BLaER1 treated with 17β-estradiol and CSF1 and Interleukin-3, amounts not matched to agents 10 nM and 100 nM (cell line): ENCODE measurements around the gene ANKRD36B.
"Not testable (repeated sequence)": the region's sequence is repeated elsewhere in the genome, so short reads cannot be mapped to it uniquely, and the experiment has no call there.

Experiments used
- H3K27ac ChIP-seq, 11 experiments: shearing (Covaris generic); formaldehyde crosslinking; 2 replicates each; pipeline ENCODE4 v1.8.1; 2022
- H3K27me3 ChIP-seq, 11 experiments: shearing (Covaris generic); formaldehyde crosslinking; 2 replicates each; pipeline ENCODE4 v1.8.1; 2022
- H3K36me3 ChIP-seq, 11 experiments: shearing (Covaris generic); formaldehyde crosslinking; 2 replicates each; pipeline ENCODE4 v1.8.1; 2022
- H3K4me1 ChIP-seq, 10 experiments: shearing (Covaris generic); formaldehyde crosslinking; 2 replicates each; pipeline ENCODE4 v1.8.1; 2022
- H3K4me2 ChIP-seq, 11 experiments: shearing (Covaris generic); formaldehyde crosslinking; 2 replicates each; pipeline ENCODE4 v1.8.1; 2022
- H3K4me3 ChIP-seq, 10 experiments: shearing (Covaris generic); formaldehyde crosslinking; 2 replicates each; pipeline ENCODE4 v1.8.1; 2022
- H3K9ac ChIP-seq, 11 experiments: shearing (Covaris generic); formaldehyde crosslinking; 2 replicates each; pipeline ENCODE4 v1.8.1; 2022
- H3K9me3 ChIP-seq, 11 experiments: shearing (Covaris generic); formaldehyde crosslinking; replicated peaks in 1 of 11; 2 replicates each; pipeline ENCODE4 v1.8.1; 2022
- H4K20me1 ChIP-seq, 11 experiments: shearing (Covaris generic); formaldehyde crosslinking; 2 replicates each; pipeline ENCODE4 v1.8.1; 2022
- Cebpa-rat ChIP-seq, 11 experiments: shearing (Covaris generic); IDR thresholded peaks; 2 replicates each; pipeline ENCODE4 v1.8.1; 2022

The ANKRD36B gene

DNA sequence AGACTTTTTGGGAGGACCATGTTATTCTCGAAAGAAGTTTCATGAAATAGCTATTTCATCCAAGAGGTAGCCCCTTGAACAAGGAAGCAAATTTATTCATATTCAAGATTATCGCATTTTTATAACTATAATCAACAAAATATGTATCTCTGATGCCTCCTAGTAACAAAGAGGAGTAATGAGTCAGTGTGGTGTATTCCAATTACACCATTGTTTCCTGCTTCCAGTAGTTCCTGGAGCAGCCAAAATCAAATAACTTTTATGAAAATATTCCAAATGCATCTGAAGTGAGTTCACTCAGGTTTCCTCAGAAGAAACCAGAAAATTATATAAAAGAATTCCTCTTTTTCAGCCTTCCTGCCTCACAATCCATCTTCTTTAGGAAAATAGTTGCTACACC, 43.0 kb downstream of the ANKRD36B start:
- Histone ChIP-seq H3K4me3 (no peak overlapping the region), H3K4me1 (no peaks in the 10 kb centered on the region), H3K9ac (no peak overlapping the region), H3K27ac (no peak overlapping the region), H4K20me1 (no peaks in the 10 kb centered on the region), H3K27me3 (no peaks in the 10 kb centered on the region), H3K36me3 (peaks cover 13 to 66% (median 41%) of the 10 kb centered on the region in 11 experiments; a peak in 20 of 22 replicates), H3K9me3 (no peaks in the 10 kb centered on the region), H3K4me2 (no peak overlapping the region)
- TF ChIP-seq Cebpa-rat (IDR thresholded peaks at IDR 0.05), result no peak

- H3K4me1 ChIP-seq, H3K4me2 ChIP-seq, H4K20me1 ChIP-seq, H3K9me3 ChIP-seq, H3K27me3 ChIP-seq, H3K9ac ChIP-seq, H3K4me3 ChIP-seq, H3K27ac ChIP-seq: not testable (repeated sequence)
- peaks cover 9 to 71% (median 36%) of the 10 kb centered on the region in 11 experiments; a peak in 17 of 22 replicates for H3K36me3 ChIP-seq
Observed at GRCh38 chr2:97544911-97545310, 44.8 kb downstream of the ANKRD36B start.

GRCh38 chr2:97525904-97526303, 63.8 kb downstream of the ANKRD36B start:
- H3K27ac ChIP-seq, H3K4me2 ChIP-seq, H3K27me3 ChIP-seq, H3K4me3 ChIP-seq, H3K4me1 ChIP-seq, H4K20me1 ChIP-seq, H3K9ac ChIP-seq: not testable (repeated sequence)
- H3K9me3 ChIP-seq, result peaks cover 18 to 36% (median 25%) of the 10 kb centered on the region in 11 experiments
- H3K36me3 ChIP-seq, result peaks cover 6 to 31% (median 20%) of the 10 kb centered on the region in 11 experiments; a peak in 21 of 22 replicates

DNA sequence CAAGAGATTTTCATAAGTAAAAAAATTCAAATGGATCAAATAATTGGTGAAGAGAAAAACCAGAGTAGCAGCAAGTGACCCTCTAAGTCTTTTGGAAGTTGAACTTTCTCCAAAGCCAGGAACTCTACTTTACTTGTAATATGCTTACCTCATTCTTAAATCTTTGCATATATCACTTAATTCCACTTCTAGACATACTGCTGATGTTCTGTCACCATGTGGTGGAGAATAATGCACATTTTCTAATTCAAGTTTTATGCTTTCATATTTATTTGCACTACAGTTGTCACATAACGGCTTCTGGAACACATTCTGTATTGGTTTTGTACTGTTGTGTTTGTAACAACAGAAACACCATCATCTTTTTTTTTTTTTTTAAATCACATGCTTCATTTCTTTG, 65.9 kb downstream of the ANKRD36B start:
- H3K27ac ChIP-seq, H3K9ac ChIP-seq, H3K4me1 ChIP-seq, H3K27me3 ChIP-seq, H3K4me2 ChIP-seq, H4K20me1 ChIP-seq, H3K4me3 ChIP-seq: not testable (repeated sequence)
- H3K36me3 ChIP-seq, result peaks cover 6 to 31% (median 20%) of the 10 kb centered on the region in 11 experiments; a peak in 21 of 22 replicates
- peaks cover 17 to 28% (median 22%) of the 10 kb centered on the region in 11 experiments for H3K9me3 ChIP-seq

DNA sequence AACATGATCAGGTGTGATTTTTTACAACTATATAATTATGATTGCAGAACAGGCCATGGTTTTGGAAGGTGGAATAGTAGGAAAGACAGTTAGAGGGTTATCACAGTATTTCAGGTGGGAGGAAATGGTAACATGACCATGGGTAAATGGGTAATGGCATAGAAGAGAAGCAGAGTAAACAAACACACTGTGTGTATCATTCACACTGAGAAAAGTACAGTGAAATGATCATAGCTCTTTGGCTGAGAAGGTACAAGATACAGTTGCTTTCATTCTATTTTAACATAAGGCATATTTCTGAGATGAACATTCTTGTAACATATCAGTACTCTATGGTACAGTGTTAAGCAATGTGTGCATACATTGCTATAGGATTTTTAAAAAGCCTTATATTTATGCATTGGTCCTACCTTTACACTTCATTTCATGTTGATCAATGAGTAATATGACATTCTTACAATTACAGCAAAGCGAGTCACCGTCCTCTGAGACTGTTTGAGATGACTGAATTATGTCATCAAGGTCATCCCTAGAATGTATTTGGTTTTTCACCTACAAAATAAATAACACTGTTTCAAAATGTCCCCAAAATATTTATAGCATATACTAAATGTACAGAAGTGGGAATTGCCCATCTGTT, 66.6 kb downstream of the ANKRD36B start:
- Histone ChIP-seq H3K36me3 (peaks cover 6 to 31% (median 20%) of the 10 kb centered on the region in 11 experiments; a peak in 21 of 22 replicates), H3K9me3 (peaks cover 17 to 27% (median 22%) of the 10 kb centered on the region in 11 experiments)
- H3K27ac ChIP-seq, H3K4me3 ChIP-seq, H3K4me2 ChIP-seq, H3K27me3 ChIP-seq, H3K9ac ChIP-seq, H3K4me1 ChIP-seq, H4K20me1 ChIP-seq: not testable (repeated sequence)

- not testable (repeated sequence) for H3K36me3 ChIP-seq, H3K9ac ChIP-seq, H4K20me1 ChIP-seq, H3K4me3 ChIP-seq, H3K4me1 ChIP-seq, H3K27ac ChIP-seq, H3K9me3 ChIP-seq, H3K27me3 ChIP-seq, H3K4me2 ChIP-seq
Observed at GRCh38 chr2:97495651-97496050, 94.0 kb downstream of the ANKRD36B start.

- H3K4me1 ChIP-seq, H3K4me3 ChIP-seq, H3K27ac ChIP-seq, H4K20me1 ChIP-seq, H3K4me2 ChIP-seq, H3K9ac ChIP-seq, H3K36me3 ChIP-seq, H3K9me3 ChIP-seq, H3K27me3 ChIP-seq: not testable (repeated sequence)
Observed at GRCh38 chr2:97490141-97490540, 99.5 kb downstream of the ANKRD36B start.
